HG03097 (cell line): ENCODE results near the gene HOOK1.

ENCODE experiments used
- ATAC-seq: cut with Tn5 transposase; IDR thresholded peaks from one replicate; pipeline ENCODE4 v1.9.1; 2021; ENCODE audit not compliant: unreplicated experiment, low FRiP score

Gene HOOK1

DNA sequence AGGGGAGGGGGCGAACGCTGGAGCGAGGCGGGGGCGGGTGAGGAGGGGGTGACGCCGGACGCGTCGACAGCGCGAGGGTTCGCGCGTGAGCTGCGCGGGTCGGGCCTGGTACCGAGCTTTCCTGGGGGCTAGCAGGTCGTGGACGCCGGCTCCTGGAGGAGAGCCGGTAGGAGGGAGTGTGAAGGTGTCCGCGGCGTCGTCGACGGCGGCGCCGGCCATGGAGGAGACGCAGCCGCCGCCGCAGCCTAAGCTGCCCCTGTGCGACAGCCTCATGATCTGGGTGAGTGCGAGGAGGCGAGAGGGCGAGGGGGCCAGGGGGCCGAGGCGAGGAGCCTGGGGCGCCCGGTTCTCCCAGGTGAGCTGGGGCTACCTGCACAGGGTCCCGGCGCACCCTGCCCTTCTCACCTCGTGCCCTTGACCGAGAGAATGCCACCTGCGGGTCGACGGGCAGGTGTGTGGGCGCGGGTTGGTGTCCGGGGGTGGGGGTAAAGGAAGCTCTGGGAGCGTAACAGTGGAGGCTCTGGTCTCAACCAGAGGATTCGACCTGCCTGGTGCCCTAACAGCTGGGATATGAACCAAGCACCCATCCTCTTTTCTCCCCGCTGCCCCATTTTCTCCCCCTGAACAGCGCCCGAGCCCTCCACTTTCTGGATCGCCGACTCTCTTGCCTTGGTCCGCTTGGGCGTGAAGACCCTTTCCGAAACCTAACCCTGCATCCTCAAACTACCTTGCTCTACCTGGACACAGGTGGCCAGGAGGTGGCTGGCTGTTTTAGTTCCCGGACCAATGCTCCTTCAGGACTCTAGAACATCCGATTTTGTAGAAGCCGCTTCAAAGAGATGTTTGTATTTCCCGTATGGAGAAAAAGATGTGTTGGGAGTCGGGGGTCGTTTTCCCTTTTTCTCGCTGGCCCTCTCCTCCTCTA is at the start of gene HOOK1:
Gene HOOK1, plus strand, starts transcription at position 49 of the 925 bp plus-strand sequence. Its CDS starts 169 bp downstream, at position 218.
- ATAC-seq = peak; percentile 22

DNA sequence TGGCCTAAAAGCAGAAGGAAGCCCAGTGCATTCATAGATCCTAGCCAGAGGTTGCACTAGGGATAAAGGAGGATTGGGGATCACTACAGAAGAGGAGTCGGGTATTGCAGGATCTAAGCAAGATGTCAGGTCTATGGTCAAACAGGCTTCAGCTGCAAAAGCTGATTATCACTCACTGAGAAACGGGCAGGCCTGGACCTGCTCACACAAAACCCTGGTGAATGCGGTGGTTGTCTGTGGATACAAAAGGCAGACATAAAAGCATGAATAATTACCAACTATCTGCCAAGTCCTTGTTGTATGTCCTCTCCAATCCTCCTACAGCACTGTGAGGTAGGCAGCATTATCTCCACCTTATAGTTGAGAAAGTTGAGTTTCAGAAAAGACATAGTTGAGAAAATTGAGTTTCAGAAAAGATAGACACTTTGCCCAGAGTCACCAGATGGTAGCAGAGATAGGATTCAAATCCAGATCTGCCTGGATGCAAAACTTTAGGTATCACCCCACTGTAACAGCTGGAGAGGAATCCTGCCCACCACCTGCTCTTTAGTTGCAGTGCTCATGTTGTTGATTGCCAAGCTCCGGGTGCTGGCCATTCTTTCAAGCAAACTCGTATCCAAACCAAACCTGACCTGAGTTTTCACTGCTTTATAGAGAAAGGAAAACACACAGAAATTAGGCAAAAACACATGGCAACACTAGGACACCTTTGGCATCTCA is 49.6 kb upstream of the HOOK1 start:
- no peak for ATAC-seq

DNA sequence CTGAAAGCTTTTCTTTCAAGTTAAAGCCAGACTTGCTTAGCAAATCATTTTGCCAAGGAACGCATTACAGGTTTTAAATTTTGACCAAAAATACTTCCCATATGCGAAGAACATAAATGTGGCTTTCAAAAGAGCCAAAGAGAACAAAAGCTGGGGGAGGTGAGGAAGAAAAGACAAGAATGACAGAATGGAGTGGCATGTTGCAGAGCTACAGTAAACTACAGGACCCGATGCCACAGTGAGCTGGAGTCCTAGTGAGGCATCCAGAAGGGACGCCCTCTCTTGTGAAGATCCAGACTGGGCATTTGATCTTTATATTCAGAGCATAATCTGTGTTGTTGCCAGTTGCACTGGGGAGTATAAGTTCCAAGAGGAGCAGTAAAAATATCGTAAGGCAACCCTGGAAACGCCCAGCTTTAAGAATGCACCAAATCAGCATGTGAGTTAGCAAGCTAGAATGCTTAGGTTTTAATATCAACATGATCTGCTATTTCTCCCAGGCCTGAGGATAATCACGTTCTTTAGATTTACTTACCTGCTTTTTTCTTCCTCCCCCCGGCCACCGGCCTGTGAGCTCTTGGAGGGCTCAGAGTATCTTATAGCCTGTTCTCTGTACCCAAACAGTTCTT is 48.4 kb upstream of the HOOK1 start:
- no peak for ATAC-seq

DNA sequence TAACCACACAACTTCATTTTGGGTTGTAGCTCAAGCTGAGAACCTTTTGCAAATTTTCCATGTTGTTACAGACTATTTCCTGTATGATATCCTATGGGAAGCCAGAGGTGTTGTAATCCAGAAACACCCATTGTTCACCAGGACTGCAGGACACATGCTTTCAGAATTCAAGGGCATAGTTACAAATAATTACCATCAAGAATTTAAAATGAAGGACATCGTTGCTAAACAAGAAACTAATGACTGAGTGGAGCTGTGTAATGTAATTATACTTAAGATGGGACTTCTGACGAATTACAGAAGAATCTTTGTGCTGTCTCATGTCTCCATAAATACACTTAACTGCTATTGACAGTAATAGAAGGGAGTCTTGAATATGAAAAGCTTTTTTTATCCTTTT is 47.6 kb upstream of the HOOK1 start:
- ATAC-seq = no peak

DNA sequence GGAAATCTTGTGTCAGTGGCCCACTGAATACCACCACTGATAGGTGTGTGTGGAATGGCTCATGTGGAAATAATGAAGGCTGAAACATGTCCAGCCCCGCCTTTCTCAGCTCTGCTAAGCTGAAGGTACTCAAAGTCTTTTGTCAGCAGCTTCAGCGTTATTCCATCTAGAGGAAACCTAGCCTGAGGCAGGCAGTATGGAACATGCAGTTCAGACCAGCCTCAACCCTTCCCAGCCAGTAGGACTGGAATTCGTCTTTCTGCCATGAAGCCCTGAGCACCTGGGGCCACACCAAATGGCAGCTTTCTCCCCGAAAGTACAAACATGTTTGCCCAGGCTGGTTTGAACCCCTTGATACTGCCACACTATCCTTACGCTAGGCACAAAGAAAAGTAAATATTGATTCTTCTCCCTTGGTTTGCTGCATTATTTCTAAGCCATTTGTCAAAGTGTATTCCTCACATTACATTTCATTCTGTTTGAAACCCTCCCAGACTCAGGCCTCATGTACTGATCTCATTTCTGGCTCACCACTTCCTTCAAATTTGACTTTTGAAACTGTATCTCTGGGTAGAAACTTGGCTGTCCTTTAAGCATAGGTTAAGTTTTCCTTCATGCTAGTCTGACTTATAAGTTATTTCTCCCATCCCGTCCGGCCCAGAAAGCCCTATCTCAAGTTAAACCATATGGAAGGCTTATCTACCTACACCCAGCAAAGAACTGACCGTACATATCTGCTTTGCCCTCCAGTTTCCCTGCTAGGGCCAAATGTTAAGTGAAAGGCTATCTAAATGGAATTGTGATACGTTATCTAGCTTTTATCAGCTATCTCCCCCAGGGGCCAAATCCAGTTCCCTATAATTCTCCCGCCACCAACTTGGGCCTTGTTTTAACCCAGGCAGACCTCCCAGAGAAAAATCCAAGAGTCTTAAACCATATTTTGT is 45.7 kb upstream of the HOOK1 start:
- no peak for ATAC-seq

DNA sequence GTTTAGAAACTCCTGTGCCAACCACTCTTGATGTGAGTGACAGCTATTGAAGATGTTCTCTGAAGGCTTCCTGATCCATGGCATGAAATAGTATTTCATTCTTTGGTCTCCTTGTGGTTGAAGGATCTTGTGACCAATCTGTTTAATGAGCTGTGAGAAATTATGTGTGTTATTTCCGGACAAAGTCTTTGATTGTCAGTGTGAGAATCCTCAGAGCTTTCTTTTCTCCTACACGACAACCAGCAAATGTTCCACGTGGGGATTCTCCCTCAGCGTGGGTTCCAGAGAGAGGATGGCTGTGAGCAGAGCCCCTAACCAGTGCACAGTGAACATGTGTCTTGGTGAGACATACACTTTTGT is 45.0 kb upstream of the HOOK1 start:
- no peak for ATAC-seq

DNA sequence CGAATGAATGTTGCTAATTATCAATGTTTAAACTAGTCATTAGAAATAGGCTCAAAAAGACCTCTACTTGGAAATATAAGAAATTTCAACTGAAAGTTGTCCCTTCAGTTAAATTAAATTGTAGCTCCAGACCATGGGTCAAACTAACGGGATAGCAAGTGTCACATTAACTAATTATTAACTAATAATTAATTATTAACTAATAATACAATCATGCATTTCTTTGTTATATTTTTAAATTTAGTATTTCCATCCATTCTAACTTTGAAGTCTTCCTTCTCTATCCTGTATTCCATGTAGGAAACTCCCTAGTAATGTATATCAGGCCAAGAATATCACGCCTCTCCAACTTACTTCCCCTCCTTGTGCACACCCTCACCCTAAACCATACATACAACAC is 43.4 kb upstream of the HOOK1 start:
- ATAC-seq = no peak

DNA sequence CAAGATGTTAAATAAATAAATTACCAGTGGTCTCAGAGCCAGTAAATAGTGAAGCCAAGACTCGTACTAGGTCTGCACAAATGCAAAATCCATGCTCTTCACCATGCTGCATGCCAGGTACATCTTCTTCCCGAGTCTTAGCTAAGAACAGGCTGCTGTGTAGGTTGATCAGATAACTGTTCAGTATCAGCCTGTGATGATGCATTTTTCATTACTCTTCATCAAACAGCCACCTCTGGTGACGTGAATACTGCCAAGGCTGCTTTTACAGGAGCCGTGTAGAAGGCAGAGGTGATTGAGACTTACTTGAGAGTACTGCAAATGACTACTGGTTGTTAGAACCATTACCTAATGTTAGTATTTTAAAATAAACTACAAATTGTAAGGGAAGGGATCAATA is 39.3 kb upstream of the HOOK1 start:
- ATAC-seq = no peak

DNA sequence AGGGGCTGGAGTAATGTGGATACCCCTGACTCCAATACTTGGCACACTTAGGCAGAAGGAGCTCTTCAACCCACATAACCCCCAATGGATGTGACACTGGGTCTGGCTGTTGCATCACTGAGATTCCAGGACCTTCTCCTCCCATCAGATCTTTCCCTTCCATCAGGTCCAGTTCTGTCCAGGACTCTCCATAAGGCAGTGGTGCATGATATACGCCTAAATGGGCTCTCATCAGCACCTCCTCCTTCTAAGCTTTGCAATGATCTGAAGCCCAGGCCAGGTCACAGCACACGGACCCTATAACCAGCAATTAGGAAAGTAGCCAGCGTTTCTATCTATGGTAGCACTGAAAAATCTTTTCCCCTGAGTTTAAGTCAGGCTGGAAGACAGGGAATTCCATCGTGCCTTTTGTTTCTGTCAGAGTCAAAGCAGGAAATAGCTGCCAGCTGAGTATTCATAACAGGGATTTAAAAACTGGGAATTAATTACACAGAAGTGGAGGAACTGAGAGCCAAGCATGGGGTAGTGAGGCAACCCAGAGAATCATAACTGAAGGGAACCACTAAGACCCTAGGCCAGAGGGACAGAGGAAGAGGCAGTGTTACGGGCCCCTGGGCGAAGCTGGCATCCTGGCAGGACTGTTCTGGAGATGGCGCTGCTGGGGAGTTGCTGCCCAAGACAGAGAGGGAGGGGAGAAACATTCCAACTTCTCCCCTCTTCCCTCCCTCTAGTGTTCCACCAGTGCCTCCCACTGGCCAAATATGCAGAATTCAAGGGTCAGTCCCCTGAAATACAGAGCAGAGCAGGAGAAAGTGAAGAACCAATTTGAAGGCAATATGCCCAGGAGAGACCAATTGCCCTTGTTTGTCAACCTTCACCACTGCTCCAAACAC is 37.5 kb upstream of the HOOK1 start:
- no peak for ATAC-seq

DNA sequence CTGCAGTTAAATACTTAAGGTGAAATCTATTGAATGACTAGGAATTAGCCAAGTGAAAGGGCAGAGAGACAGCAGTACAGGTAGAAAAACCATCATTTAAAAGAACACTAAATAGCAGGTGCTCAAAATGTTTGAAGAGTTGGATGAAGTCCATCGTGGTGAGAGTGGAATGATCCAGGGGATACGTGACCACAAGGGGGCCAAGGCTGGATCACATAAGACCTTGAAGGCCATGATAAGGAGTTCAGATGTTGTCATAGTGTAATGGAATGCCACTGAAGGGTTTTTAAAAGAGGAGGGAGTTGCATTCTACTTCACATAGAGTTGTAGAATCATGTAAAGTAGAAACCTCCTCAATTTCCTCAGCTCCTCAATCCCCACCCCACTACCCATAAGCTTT is 34.8 kb upstream of the HOOK1 start:
- no peak for ATAC-seq

DNA sequence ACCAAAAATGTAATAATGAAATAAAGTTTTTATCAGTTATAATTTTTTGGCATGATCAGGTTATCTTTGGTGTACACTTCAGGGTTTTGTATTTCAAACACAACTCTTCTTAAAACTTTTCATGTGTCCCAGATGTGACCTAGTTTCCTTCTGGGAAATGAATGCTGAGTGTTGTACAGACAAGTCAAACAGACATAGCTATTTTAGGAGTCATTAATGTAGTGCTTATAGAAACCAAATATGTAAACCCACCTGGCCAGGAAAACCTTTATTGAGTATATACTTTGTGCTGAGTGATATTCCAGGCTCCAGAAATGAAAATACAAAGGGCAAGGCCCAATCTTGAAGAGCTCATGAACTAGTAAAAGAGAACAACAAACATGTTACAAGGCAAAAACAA is 25.9 kb upstream of the HOOK1 start:
- no peak for ATAC-seq

DNA sequence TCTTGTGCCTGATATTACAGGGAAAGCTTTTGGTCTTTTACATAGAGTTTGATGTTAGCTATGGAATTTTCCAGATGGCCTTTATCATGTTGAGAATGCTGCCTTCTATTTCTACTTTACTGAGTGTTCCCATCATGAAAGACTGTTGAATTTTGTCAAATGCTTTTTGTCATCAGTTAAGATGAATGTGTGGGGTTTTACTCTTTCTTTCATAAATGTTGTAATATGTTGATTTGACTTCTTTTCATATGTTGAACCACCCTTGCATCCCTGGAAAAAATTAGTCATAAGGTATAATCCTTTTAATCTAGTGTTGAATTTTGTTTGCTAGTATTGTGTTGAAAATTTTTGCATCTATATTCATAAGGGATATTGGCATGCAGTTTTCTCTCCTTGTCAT is 16.1 kb upstream of the HOOK1 start:
- no peak for ATAC-seq

DNA sequence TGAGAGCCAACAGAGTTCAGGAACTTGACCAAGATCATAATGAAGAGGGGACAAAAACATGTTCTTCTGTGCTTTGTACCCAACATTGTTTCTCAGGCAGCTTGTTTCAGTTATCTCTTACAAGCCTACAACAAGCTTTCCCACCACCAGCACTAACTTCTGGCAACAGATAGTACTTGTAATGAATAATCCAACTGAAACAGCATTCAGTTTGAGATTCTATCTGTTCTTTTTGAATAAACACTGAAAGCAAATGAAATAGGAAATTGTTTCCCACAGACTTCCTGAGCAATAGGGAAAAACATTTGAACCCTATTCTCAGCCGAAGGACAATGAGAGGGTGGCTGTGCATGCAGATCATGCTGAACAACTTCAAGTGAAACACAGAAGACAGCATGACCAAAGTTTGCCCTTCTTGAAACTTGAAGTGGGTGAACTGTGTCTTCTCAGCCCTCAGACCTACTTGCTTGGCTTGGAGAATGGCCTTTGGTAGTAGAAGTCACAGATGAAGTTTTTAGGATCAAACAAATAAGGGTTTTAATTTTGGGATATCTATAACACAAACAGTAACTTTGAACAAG is 11.2 kb upstream of the HOOK1 start:
- ATAC-seq = peak; percentile 72

DNA sequence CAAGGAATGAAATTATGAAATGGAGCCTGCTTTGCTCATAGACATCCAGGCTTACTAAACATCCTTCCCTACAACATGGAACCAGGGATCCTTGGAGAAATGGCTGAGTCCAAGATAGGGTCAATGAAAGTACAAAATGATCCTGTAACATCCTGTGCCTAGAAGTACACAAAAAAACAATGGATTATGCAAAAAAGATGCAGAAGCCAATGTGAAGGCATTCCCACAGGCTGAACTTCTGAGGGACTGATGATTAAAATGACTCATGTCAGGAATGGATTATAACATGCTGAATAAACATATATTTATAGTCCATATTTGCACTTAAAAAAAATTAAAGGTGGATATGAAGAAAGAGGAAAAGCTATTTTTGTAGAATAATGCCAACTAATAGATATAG is 10.4 kb upstream of the HOOK1 start:
- ATAC-seq = no peak

DNA sequence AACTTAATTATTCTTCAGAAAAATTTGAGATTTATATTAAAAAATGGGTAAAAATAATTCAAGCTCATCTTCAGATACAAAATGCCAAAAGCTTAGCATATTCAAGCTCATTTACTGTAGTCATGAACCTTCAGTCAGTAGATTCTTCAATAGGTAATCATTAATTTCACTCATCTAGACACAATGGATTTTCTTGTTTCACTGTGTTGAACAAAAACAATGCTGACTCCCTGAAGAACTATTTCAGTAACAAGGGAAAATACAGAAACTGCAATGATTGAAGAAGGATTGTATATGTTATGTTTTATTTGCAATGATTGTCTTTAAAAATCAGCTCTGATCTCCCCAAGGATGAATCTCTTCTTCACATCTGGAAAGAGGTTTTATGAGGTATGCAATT is 9.2 kb upstream of the HOOK1 start:
- no peak for ATAC-seq

DNA sequence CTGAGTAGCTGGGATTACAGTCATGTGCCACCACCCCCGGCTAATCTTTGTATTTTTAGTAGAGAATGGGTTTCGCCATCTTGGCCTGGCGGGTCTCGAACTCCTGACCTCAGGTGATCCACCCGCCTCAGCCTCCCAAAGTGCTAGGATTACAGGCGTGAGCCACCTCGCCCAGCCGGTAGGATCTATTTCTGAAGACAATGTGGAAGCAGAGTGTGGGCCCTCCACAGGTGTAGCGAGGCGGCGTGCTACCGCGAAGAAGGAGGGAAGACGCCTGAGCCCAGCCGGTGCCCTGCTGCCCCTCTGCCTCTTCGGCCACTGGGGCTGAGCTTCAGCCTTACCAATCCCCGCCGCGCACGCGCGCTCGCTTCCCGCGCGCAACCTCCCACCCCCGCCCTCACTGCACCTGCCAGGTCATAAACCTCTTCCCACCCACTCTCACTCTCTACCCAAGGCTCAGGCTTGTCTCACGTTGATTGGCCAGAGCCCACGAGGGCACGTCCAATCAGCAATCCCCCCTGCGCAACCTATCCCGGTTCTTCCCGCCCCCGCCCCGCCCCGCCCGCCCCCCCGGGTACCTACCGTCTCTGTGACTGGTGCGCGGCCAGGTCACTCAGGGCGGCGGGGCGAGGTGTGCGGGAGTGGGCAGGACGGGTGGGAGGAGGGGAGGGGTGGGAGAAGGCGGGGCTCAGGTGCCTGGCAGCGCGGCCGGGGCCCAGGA is 409 bp upstream of the HOOK1 start:
- peak; percentile 93 for ATAC-seq

DNA sequence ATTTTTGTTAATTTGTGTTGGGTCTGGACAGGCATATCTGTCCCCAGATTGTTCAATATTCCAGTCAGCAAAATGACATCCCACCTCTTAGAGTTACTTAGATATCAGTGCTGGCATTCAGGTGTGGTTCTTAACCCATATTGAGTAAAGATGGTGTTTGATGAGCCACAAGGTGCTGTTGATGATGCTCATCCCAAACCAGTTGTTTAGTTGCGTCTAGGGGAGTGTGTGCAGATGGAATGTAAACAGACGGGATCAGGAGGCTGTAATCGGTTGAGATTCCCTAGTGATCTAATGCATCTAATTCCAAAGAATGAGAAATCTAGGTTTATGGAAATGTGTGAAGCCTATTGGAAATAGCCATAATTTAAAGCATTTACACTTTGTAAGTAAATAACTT is 1.1 kb downstream of the HOOK1 start:
- ATAC-seq = no peak

DNA sequence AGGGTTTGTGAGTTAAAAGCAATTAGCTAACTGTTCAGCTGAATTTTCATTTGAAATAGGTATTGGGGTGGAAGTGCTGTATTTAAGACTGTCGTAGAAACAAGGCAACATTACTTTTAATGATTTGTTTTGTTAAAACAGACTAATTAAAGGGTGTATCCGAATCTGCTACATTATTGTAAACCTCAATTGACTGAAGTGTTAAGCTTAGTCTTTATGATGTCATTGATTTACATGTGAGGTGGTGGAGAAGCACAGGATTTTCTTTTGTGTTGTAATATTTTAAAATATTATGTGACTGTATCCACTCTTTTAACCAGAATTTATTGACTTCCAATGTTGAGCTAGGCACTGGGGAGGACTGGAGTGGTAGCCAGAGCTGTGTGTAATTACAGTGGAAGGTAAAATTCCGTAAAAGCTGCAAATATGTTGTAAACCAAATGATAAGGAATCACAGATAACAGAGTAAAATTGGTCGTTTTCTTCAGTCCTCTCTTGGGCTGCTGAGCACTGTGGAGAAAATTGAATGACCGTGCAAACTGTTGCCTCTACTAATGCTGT is 1.6 kb downstream of the HOOK1 start:
- ATAC-seq = no peak
